ENCODE results near the gene LRP4.

DNA sequence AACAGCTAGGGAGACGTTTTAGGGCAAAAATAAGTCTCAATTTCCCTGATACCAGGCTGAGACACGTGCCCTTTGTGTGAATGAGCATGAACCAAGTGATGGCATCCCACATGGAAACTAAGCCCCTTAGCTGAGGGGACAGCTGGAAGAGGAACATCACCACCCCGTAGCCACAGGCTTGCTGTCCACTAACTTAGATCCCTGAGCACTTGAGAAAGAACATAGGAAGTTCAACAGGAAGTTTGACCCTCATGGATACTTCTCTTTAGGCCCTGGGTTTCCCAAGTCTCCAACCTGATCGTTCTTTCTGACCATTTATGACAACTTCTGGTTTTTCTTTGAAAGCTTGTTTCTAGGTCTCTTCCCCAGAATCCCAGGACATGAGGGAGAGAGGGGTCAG is 60.7 kb downstream of the LRP4 start:
- TF ChIP-seq POLR2A (IDR thresholded peaks at IDR 0.05; ENCODE audit: low read depth, low read length) (no peak), TAF1 (IDR thresholded peaks at IDR 0.05; ENCODE audit: low read depth, low read length) (no peak), POLR2AphosphoS5 (IDR thresholded peaks at IDR 0.05; ENCODE audit: low read depth, low read length) (no peak), PAX5 (IDR thresholded peaks at IDR 0.05; ENCODE audit: insufficient read depth, low read length, severe bottlenecking) (no peak), SPI1 (IDR thresholded peaks at IDR 0.05; ENCODE audit: low read depth, low read length) (no peak), POU2F2 (IDR thresholded peaks at IDR 0.05; ENCODE audit: low read depth, low read length) (no peak)
